ENCODE measurements around the gene SORBS1.

SORBS1 gene

GRCh38 chr10:95561177-95561863 is at the start of gene SORBS1:
SORBS1 (minus strand) TSS chr10:95561371; CDS start chr10:95441135, 120,236 bp downstream.
- peak; percentile 90 for DNase-seq

GRCh38 chr10:95610727-95611126 is 49.6 kb upstream of the SORBS1 start:
- no peak for DNase-seq

GRCh38 chr10:95606922-95607321 is 45.8 kb upstream of the SORBS1 start:
- DNase-seq = no peak

- no peak for DNase-seq
These were observed 44.0 kb upstream of the SORBS1 start for GRCh38 chr10:95605163-95605562.

- DNase-seq = no peak
These were observed 43.5 kb upstream of the SORBS1 start for GRCh38 chr10:95604630-95605029.

- DNase-seq = no peak
These were observed 41.2 kb upstream of the SORBS1 start for GRCh38 chr10:95602382-95602781.

- peak; percentile 66 for DNase-seq
These were observed 40.0 kb upstream of the SORBS1 start for GRCh38 chr10:95601116-95601719.

GRCh38 chr10:95600158-95600557 is 39.0 kb upstream of the SORBS1 start:
- no peak for DNase-seq

GRCh38 chr10:95597788-95598187 is 36.6 kb upstream of the SORBS1 start:
- DNase-seq = no peak

GRCh38 chr10:95588025-95588424 is 26.9 kb upstream of the SORBS1 start:
- DNase-seq = no peak

- DNase-seq = no peak
These were observed 18.8 kb upstream of the SORBS1 start for GRCh38 chr10:95579835-95580535.

- DNase-seq = no peak
These were observed 18.1 kb upstream of the SORBS1 start for GRCh38 chr10:95579292-95579691.

GRCh38 chr10:95578619-95579018 is 17.4 kb upstream of the SORBS1 start:
- DNase-seq = no peak

- DNase-seq = no peak
These were observed 13.6 kb upstream of the SORBS1 start for GRCh38 chr10:95574649-95575365.

GRCh38 chr10:95573964-95574604 is 12.9 kb upstream of the SORBS1 start:
- no peak for DNase-seq

GRCh38 chr10:95573527-95573926 is 12.4 kb upstream of the SORBS1 start:
- DNase-seq = no peak

- no peak for DNase-seq
These were observed 11.1 kb upstream of the SORBS1 start for GRCh38 chr10:95572131-95572820.

GRCh38 chr10:95571390-95571789 is 10.2 kb upstream of the SORBS1 start:
- no peak for DNase-seq

GRCh38 chr10:95569368-95569767 is 8.2 kb upstream of the SORBS1 start:
- DNase-seq = no peak

GRCh38 chr10:95567903-95568630 is 6.9 kb upstream of the SORBS1 start:
- no peak for DNase-seq

- DNase-seq = no peak
These were observed 5.0 kb upstream of the SORBS1 start for GRCh38 chr10:95566136-95566535.

- no peak for DNase-seq
These were observed 4.2 kb upstream of the SORBS1 start for GRCh38 chr10:95565336-95565735.

All from stimulated activated CD8-positive, alpha-beta memory T cell treated with anti-CD3 and anti-CD28 coated beads, Interleukin-4, amount 100 ng/mL, for 48 hours (primary cell).